Stimulated activated CD4-positive, alpha-beta T cell treated with anti-CD3 and anti-CD28 coated beads, Interleukin-1b, Interleukin-23, amount 100 ng/mL, for 1 hour (primary cell): Measurements from ENCODE around the gene ZNF74.
A peak's percentile ranks its signal among the peaks of the same experiment; 100 is the strongest.
"Not testable (repeated sequence)": the region's sequence is repeated elsewhere in the genome, so short reads cannot be mapped to it uniquely, and the experiment has no call there.

Experiments
- DNase-seq, 2 donors: peaks; one replicate each; pipeline ENCODE4 v3.0.0-alpha.2; 2020; ENCODE audit warnings: low read depth in 2 of 2

Gene ZNF74

DNA sequence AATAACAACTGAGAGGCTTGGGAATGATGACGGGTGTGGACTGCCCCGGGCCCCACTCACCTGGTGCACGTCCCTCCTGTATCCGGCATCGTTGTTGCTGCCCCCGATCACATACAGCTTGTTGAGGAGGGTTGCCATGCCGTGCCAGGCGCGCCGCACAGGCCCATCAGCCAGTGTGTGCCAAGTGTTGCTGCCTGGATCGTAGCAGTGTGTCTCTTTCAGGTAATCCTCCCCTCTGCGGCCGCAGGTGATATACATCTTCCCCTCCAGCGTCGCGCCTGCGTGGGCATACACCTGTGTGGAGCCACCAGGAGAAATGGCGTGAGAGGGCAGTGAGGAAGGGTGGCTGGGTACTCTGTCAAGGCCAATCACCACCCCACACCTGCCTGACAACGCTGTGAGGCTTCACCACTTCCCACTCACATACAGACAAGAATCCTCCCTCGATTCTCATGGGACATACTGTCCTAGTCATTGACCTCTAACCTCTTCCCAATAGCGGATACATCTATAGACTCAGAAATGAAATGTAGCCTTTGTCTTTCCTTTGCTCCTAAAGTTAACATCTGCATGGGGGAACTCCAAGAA lies 52.5 kb downstream of the ZNF74 start:
- no peak for DNase-seq

DNA sequence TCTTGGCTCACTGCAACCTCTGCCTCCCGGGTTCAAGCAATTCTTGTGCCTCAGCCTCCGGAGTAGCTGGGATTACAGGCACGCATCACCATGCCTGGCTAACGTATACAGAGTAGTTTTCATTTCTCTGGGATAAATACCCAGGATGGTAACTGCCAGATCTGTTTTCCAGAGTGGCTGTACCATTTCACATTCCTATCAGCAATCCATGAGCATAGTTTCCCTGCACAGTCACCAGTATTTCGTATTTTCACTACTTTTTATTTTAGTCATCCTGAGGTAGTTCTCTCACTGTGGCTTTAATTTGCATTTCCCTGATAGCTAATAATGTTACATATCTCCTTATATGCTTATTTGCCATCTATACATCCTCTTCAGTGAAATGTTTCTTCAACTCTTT lies 54.7 kb downstream of the ZNF74 start:
- no peak for DNase-seq

DNA sequence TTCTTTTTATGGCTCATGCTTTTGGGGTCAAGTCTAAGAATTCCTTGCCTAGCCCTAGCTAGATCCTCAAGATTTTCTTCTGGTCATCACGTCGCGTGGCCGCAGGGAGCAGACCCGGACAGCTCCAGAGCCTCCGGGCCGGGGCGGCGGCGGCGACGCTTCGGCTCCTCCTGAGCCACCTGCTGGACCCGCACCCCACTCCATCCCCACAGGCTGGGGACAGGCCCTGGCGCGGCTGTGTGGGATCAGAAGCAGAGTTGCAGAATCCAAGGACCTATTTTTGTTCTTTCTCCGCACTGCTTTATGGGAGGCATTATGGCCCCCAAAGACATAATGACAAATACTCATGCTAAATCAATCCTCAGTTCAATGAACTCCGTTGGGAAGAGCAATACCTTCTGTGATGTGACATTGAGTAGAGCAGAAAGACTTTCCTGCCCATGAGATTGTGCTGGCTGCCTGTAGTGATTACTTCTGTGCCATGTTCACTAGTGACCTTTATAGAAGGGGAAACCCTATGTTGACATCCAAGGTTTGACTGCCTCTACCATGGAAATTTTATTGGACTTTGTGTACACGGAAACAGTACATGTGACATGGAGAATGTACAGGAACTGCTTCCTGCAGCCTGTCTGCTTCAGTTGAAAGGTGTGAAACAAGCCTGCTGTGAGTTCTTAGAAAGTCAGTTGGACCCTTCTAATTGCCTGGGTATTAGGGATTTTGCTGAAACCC lies 56.0 kb downstream of the ZNF74 start:
- DNase-seq = no peak

DNA sequence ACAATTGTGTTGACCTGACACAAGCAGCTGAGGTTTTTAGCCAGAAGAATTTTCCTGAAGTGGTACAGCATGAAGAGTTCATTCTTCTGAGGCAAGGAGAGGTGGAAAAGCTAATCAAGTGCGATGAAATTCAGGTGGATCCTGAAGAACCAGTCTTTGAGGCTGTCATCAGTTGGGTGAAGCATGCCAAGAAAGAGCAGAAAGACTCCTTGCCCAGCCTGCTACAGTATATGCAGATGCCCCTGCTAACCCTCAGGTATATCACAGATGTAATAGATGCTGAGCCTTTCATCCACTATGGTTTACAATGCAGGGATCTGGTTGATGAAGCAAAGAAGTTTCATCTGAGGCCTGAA lies 56.6 kb downstream of the ZNF74 start:
- no peak for DNase-seq

DNA sequence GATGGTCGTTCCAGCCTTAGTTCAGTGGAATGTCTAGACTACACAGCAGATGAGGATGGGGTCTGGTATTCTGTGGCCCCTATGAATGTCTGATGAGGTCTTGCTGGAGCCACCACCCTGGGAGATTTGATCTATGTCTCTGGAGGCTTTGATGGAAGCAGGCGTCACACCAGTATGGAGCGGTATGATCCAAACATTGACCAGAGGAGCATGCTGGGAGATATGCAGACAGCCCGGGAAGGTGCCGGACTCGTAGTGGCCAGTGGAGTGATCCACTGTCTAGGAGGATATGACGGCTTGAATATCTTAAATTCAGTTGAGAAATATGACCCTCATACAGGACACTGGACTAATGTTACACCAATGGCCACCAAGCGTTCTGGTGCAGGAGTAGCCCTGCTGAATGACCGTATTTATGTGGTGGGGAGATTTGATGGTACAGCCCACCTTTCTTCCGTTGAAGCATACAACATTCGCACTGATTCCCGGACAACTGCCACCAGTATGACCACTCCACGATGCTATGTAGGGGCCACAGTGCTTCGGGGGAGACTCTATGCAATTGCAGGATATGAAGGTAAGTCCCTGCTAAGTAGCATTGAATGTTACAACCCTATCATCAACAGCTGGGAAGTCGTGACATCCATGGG lies 57.3 kb downstream of the ZNF74 start:
- DNase-seq = not testable (repeated sequence)

DNA sequence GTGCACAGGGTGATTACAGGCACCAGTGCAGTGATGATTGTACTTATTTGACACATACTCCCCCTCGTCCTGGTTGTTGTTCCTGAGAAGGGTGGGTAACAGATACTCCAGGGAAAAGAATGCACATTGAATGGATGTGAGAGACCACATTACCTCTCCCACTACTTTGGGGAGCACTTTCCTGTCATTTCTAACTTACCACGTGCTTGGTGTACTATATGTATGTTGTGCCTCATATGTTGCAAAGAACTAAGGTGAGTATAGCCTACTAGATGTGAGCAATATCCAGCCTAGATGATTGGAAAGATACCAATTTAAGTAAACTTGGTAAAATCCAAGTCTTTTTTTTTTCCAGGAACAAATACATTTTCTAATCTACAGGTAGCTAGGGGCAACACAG lies 58.0 kb downstream of the ZNF74 start:
- no peak for DNase-seq

DNA sequence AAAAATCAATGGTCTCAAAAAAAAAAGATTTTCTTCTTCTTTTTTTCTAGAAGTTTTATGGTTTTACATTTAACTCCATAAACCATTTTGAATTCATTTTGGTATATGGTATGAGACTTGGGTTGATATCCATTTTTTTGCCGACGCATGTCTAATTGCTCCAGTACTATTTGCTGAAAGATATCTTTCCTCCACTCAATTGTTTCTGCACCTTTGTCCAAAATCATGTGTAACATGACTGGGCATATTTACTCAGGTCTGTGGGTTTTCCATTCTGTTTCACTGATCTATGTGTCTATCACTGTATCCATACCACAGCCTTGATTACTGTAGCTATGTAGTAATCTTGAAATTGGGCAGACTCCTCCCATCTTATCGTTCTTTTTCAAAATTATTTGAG lies 59.3 kb downstream of the ZNF74 start:
- DNase-seq = no peak

DNA sequence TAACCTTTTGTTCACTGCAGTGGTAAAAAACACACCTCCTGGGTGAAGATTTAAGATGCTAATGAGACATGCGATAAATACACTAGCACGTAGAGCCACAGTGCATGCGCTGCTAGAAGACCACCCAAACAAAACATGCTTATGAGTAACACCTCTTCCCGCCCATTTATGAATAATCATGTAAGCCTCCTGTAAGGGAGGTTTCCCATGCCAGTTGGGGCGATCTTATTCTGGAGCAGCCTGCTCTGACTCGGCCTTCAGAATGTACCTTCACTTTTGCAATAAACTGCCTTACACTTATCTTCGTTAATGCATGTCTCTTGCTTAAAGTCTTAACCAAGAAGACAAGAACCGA lies 61.7 kb downstream of the ZNF74 start:
- no peak for DNase-seq

DNA sequence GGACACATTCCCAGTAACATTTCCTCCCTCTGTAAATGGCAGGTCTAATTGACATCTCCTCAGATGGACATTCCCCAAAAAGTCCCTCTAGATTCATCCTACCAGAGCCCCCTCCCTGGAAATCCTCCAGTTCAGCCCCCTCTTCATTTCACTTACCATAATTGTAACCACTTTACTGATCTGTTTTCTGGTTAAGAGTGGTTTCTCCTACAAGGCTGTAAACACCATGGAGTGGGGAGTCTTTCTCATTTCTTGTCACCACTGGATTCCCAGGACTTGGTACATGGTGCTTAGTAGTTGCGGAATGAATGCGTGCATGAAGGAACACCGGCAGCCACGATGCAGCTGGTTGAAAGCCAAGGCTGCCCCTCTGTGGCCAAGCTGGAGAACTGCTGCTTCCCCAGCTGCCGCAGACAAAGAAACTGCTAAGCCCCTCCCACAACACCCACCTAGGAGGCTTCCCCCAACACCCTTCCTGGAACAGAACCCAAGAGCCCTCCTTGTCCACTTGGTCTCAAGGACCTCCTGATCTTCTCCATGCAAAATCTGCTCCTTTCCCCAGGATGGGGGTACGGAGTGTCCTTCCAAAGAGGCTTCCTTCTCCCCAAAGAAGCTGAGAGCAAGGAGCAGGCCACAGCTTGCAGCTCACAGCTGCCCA lies 62.2 kb downstream of the ZNF74 start:
- DNase-seq = peak; percentile 42 to 53

DNA sequence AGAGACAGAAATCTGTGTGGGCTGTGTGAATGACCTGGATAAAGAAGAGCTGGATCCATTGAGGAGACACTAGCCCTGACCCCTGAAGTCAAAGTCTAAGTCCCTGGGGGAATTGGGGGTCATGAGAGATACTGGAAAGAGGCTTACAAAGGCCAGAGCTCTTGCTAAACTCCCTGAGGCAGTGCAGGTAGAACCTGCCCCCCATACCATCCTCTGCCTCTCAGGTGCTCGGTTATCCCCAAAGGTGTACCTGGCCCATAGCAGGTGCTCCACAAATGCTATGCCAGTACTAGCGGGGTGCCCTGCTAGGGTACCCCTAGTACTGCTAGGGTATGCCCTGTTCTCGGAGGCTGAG lies 62.7 kb downstream of the ZNF74 start:
- DNase-seq = no peak

DNA sequence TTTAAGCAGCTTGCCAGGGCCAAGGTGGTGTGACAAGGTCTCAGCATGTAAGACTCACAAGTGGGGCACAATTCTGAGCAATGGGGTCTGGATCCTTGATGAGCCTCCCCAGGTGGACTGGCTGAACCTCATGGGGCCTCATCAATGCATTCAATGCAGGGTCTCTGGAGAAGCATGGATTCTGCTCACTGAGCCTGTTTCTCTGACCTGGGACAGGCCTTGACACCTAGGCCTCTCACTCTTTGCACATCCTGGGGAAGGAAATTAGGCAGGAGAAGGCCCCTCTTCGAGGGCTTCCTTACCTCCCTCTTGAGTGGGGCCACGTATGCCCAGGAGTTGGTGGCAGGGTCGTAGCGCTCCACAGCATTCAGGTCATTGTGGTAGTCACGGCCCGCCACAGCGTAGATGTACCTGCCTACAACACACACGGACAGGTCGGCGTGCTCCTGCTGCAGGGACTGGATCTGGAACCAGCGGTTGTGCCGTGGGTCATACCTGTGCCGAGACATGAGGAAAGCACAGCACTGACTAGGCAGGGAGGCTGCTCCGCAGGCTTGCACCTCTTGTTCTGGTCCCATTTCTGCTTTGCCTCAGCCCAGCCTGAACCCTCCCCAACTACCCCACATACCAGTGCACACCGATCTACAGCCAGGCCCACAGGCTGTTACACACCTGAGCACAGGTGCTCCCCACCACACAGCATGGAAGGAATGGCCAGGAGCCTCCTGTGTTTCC lies 63.7 kb downstream of the ZNF74 start:
- no peak for DNase-seq
